Activated CD4-positive, alpha-beta T cell treated with anti-CD3 and anti-CD28 coated beads, Interleukin-2, Interleukin-4, amounts not matched to agents 100 ng/mL and 50 ng/mL, durations not matched to agents 16 hours and 8 hours (primary cell): Measurements from ENCODE around the gene EGFL8.

Experiments used
- DNase-seq: peaks from one replicate; pipeline ENCODE4 v3.0.0-alpha.2; 2020; ENCODE audit warnings: low spot score

EGFL8 gene

DNA sequence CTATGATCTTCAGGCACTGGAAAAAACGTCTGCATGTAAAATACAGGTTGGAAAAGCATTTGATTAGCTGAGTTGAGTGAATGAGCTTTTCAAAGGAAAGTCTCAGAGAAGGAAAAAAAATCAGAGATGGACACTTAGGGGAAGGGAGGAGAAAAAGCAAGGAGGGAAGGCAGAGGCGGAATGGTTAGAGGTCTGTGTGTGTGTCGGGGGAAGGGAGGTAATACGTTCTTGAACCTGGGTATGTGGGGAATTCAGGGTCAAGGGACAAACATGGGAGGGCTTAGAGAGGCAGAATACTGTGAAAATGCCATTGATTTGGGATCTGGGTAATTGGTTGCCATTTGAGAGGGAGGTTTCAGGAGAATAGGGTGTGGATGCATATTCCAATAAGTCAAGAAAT lies 17.7 kb upstream of the EGFL8 start:
- DNase-seq = no peak

DNA sequence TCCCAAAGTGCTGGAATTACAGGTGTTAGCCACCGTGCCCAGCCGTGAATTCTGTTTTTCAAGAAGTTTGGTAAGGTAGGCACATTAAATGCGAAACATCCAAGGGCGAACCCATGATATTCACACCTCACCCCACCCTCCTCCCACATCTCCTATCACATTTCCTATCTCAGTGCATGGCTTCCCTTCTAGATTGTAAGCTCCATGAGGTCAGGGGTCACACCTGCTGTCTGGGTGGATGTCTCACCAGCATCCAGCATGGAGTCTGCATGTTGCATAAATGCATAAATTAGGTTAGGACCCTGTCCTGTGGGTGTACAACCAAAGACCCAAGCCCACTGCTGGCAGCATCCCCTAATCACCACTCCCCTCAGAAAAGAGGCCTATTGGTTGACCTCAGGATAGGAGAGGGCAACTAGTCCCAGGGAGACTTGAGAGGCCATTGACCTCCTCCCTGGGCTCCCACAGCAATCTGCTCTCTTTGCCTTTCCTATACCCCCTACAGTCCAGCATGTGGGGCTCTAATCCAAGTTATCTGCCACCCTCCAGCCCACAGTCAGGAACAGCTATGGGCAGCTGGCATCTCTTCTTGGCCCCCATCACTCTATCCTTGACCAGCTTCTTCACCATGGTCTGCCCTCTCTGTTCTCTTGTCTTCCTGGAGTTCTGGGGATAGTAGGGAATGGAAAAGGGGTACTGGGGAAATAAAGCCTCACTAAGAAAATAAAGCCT lies 16.8 kb upstream of the EGFL8 start:
- no peak for DNase-seq

DNA sequence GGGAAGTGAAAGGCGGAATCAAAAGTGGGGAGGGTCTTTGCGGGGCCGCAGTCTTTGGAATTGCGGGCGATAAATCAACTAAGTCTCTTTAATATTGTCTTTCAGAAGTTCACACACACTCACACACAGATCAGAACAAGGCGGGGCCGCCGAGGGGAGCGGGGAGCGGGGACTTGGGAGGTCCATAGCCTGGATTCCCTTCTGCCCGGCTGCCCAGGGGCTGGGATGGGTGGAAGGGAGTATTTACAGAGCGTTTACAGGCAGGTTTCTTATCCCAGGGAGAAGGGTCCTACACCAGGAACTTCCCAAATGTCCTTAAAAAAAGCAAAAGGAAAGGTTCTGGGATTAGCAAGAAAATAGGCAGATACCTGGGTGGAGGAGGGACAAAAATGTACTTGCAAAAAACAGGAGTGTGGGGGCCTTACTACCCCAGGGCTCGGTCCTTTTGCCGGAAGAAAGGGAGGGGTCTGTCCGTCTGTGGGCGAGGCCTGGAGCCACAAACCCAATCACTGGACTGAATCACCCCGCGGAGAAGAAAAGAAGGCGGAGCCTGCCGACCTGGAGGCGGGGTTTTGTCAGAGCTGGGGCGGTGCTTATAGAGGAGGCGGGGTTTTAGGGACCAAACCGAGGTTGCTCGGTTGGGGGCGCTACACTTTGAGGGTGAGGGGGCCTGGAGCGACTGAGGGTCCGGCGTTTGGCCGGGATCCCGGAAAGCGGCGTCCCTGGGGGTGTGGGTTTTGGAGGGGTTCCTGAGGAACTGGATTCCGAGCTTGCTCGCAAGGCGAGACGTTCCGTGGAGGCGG lies 15.9 kb upstream of the EGFL8 start:
- DNase-seq = peak; percentile 41

GRCh38 chr6:32149092-32149755 lies 15.2 kb upstream of the EGFL8 start:
- DNase-seq = no peak

- DNase-seq = no peak
Measured at GRCh38 chr6:32149932-32150870, 14.2 kb upstream of the EGFL8 start.

DNA sequence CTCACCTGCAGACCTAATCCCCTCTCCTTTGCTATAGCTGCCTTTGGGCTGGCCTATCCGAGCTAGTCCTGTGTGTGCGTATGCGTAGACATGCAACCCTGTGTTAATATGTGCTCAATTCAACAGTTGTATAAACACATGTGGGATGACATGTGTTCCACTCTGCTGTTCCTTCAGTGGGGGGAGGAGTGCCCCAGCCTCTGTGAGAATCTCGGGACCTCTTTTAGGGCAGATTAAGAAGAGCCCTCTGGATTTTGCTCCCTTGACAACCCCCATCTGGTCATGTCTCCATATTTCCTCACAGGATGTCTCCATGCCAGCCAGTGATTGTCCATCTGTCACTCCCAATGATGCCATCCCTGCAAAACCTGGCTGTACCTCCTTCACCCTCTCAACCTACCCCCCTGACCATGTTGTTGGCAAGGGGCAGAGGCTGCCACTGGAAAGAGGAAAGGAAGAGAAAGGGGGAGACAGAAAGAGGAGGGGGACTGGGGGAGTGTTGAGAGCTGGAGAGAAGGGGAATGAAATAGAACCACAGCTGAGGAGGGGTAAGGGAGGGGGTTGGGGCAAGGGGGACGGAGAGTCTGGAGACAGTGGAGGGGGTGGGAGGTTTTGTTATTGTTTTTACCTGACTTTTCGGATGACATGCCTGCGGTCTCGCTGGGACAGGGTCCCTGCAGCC lies 13.1 kb upstream of the EGFL8 start:
- DNase-seq = no peak

DNA sequence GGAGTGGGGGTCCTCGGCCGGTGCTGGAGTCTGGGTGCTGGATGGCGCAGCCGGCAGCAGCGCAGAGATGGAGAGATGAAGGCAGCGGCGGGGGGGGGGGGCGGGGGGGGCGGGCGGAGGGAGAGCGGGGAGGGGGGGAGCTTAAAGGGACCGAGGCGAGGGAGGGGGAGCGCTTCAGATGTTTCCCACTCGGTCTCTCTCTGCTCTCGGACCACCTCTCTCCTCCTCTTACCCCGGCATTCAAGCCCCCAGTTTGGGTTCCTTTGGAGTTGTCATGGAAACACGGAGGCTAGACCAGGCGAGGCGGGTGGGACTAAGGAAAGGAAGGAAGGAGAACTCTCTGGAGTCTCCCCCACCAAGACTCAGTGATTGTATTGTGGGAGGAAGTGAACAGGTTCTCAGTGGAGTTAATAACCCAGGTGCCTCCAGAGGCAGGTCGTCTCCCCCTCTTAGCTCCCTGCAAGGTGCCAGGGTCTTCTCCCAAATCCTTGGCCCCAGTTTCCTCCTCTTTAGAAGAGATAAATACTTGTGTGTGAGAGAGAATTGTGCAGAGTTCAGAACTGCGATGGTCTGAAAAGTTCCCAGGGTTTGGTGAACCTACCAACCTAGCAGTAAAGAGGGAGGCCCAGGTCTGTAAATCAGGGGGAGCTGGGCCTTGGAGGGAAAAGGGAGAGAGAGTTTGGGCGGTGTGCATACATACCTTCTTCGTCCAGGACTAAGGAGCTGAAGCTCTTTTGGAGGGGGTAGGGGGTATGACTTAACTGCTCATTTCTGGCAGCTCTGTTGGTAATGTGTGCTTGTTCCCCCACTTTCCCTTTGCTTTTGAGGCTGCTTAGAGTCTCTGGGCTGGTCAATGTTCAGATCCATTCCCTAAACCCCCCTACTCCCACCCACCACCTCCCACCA lies 12.3 kb upstream of the EGFL8 start, which contains the start of gene PRRT1:
PRRT1 (minus strand) TSS at position 77 of the 906 bp plus-strand sequence. CDS start 112 bp downstream, outside the sequence.
- no peak for DNase-seq

DNA sequence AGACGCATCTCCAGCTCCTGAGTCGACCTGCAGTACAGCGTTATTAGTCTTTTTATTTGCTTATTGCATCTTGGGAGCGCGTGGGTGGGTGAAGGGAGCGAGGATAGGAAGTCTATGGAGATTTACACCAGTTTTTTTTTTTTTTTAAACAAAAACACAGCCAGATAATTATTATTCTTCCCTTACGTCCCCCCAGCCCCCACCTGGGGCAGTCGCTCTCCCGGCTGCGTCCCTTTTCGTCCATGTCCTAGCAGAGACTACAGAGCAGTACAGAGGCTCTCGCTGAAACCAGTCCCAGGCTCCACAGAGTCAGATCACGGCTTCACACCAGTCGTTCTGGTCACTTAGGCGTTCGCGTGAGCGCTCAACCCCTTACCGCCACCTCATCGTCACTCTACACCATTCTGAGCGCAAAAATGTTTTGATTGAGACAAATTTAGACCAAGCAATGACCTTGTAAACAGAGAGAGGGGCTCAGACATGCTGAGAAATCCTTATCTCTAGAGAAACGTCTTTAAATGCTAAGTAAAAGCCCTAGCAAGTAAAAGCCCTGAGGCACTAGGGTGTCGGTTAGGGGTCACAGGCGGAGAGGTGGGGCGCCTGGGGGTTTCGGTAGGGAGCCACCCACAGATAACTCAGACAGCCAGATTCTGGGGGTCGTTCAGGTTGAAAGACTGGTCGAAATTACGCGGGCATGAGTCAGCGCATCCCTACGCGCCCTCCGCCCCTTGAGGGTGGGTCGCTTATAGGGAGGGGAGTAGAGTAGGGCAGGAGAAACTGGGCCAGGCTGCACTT lies 11.4 kb upstream of the EGFL8 start:
- no peak for DNase-seq

DNA sequence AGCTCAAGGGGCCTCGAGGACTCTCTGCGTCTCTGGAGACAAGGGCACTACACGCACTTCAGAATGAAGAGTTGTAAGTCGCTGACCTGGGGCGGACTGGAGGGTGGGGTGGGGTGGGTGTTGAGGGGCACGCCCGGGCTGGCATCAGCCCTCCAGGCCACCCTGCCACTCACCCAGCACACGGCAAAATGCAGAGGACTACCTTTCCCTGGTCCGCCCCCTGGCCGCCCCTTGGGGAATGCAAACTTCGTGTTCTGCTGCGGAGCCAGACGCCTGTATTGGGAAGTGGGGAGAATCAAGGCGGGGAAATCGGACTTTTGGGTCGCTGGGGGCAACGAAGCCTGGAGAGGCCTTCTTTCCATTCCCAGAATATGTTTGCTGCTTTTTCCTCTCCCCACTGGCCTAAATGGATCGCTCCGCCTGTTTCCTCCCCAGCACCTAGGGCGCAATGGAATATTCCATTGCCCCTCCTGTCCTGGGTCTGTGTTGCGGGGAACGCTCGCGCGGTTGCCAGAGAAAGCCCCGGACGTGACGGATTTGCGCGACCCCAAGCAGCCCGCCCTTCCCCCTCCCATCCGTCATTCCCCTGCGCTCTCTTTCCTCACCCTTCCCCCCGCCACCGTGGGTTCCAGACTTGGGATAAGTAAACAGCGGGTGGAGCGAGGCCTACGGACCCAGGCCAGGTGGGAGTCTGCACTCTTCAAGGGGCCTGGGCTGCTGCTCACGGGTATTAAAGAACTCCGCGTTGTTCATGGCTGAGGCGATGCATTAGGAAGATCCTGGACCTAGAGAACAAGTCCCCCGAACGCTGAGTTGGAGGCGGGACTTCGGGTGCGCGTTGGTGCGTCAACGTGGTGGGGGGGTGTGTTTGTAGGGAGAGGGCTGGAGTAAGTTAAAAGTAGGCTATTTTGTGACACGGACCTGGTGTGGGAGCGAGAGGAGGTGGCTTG lies 10.6 kb upstream of the EGFL8 start, which contains the start of gene PPT2:
PPT2 (plus strand) TSS at position 578 of the 950 bp plus-strand sequence. CDS start 454 bp downstream, outside the sequence.
- DNase-seq = peak; percentile 54

DNA sequence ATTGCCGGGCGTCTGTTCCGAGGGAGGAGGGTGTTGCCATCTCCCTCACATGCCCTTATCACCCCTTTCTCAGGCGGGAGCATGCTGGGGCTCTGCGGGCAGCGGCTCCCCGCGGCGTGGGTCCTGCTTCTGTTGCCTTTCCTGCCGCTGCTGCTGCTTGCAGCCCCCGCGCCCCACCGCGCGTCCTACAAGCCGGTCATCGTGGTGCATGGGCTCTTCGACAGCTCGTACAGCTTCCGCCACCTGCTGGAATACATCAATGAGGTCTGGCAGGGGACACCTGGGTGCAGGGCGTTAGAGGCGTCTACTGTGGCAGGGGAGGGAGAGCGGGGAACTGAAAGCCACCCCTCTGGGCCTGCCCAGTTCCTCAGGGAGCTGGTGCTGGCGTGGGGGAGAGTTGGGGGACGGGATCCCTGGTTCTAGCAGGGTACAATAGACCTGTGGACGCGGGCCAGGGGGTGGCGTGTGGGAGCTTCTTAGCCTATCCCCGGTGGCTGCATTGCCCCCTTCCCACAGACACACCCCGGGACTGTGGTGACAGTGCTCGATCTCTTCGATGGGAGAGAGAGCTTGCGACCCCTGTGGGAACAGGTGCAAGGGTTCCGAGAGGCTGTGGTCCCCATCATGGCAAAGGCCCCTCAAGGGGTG lies 9.8 kb upstream of the EGFL8 start:
- peak; percentile 63 for DNase-seq

DNA sequence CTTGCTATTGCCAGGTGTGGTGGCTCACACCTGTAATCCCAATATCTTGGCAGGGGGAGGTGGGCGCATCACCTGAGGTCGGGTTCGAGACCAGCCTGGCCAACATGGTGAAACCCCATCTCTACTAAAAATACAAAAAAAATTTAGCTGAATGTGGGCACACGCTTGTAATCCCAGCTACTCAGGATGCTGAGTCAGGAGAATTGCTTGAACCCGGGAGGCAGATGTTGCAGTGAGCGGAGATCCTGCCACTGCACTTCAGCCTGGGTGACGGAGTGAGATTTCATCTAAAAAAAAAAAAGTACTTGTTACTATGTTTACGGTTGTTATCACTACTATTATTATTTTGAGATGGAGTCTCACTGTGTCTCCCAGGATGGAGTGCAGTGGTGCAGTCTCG lies 7.5 kb upstream of the EGFL8 start:
- DNase-seq = no peak

GRCh38 chr6:32158052-32158451 lies 6.3 kb upstream of the EGFL8 start:
- no peak for DNase-seq

GRCh38 chr6:32163559-32164258 lies 686 bp upstream of the EGFL8 start:
- DNase-seq = no peak

- no peak for DNase-seq
Measured at GRCh38 chr6:32166411-32167061, 2.1 kb downstream of the EGFL8 start.

- no peak for DNase-seq
Measured at GRCh38 chr6:32167154-32167760, 2.9 kb downstream of the EGFL8 start.

DNA sequence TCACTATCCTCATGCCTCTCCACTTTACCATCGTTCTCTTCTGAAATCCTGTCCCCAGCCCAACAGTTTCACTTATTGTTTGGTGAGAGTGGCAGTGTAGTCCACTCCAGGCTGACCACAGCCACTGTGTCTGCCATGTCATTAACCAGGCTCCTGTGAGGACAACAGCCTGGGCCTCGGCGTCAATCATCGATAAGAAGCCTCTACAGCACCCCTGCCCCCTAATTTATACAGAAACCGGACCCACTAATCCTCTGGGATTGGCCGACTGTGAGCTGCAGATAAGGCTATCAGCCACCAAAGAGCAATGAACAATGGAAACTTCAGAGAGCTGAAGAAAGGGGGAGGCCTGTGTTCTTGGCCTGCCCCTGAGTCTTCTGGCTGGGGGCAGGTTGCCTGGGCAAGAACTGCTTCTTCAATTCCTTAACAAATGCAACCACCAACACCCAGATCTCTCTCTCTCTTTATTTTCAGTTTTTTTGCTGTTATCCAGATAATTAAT lies 3.4 kb downstream of the EGFL8 start:
- no peak for DNase-seq
